ENCODE results near the gene SHPK.

Gene SHPK

DNA sequence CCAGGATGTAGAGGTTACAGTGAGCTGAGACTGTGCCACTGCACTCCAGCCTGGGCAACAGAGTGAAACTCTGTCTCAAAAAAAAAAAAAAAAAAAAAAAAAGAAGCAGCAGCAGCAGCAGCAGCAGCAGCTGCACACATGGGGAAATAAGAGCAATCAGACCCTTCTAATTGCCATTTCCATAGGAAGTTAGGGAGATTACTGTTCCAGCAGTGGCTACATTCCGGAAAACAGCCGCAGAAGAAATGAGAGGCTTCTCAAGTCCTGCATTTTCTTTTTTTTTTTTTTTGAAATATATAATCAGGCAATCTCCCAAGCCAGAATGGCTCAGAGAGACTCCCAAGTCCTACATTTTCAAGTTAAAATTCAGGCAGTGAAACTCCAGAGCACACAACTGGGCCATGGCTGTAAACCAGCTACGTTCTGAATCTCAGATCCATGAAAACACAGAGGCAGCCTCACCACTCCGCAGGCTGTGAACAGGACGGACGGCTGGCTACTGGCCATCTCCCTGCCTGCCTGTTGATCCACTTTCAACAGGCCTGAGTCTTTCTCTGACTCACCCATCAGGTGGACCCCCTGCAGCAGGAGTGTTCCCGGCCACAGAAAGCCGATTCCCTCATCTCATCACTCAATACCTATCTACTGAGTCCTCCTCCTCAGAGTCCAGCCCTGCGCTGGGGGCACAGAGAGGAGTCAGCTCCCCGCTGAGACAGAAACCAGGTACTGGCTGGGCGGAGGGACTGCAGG, 41.8 kb downstream of the SHPK start:
- no peak overlapping the region for H3K9ac ChIP-seq (ENCODE audit: low read length)
- H3K9me3 ChIP-seq (replicated peaks; ENCODE audit: insufficient read depth, low read length): no peaks in the 10 kb centered on the region
- DNase-seq: no peak
- no peak overlapping the region for H3K4me3 ChIP-seq (ENCODE audit: low read length)
- no peaks in the 10 kb centered on the region for H3K4me1 ChIP-seq (ENCODE audit: low read length)
- H3K27me3 ChIP-seq (replicated peaks; ENCODE audit: insufficient read depth, low read length): no peaks in the 10 kb centered on the region
- no peak overlapping the region for H3K27ac ChIP-seq (ENCODE audit: low read length)
- H2AFZ ChIP-seq (ENCODE audit: low read length): no peak overlapping the region
- H3K9me2 ChIP-seq (replicated peaks; ENCODE audit: insufficient read depth, low read length): no peaks in the 10 kb centered on the region
- no peaks in the 10 kb centered on the region for H4K20me1 ChIP-seq (ENCODE audit: insufficient read depth, low read length)
- H3K4me2 ChIP-seq (ENCODE audit: low read depth, low read length): no peak overlapping the region
- no peak for TF ChIP-seq EZH2phosphoT487 (IDR thresholded peaks at IDR 0.05; ENCODE audit: low read length)
- no peak for TF ChIP-seq EZH2 (optimal IDR thresholded peaks at IDR 0.05; ENCODE audit: low read depth, low read length)
- TF ChIP-seq, protein P1, sequence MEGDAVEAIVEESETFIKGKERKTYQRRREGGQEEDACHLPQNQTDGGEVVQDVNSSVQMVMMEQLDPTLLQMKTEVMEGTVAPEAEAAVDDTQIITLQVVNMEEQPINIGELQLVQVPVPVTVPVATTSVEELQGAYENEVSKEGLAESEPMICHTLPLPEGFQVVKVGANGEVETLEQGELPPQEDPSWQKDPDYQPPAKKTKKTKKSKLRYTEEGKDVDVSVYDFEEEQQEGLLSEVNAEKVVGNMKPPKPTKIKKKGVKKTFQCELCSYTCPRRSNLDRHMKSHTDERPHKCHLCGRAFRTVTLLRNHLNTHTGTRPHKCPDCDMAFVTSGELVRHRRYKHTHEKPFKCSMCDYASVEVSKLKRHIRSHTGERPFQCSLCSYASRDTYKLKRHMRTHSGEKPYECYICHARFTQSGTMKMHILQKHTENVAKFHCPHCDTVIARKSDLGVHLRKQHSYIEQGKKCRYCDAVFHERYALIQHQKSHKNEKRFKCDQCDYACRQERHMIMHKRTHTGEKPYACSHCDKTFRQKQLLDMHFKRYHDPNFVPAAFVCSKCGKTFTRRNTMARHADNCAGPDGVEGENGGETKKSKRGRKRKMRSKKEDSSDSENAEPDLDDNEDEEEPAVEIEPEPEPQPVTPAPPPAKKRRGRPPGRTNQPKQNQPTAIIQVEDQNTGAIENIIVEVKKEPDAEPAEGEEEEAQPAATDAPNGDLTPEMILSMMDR (IDR thresholded peaks at IDR 0.05; ENCODE audit: low read length): no peak
- no peaks in the 10 kb centered on the region for H3K36me3 ChIP-seq (replicated peaks; ENCODE audit: insufficient read depth, low read length)
- no peaks in the 10 kb centered on the region for H3F3A ChIP-seq (ENCODE audit: insufficient read depth, low read length)
- no peaks in the 10 kb centered on the region for H3K79me2 ChIP-seq (ENCODE audit: low read length)

DNA sequence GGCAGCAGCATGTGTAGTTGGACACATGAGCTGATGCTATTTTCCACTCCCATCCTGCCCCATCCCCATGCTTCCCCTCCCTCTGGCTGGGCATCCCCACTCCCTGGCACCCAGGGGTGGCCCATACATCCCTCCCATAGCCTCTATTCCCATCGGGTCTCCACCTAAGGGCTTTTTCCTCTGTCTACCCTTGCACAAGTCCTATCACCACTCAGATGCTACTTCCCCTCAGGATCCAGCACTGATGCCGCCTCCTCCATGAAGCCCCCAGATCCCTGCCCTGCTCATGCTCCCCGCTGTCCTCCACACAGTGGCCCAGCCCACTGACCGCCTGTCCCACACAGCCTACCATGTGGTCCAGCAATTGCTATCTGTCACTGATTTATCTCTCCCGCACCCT, 42.7 kb downstream of the SHPK start:
- TF ChIP-seq, protein P1 (IDR thresholded peaks at IDR 0.05; ENCODE audit: low read length): no peak
- TF ChIP-seq EZH2 (optimal IDR thresholded peaks at IDR 0.05; ENCODE audit: low read depth, low read length): no peak
- no peak for TF ChIP-seq EZH2phosphoT487 (IDR thresholded peaks at IDR 0.05; ENCODE audit: low read length)
- H3K79me2 ChIP-seq (ENCODE audit: low read length): no peaks in the 10 kb centered on the region
- no peak overlapping the region for H3K4me2 ChIP-seq (ENCODE audit: low read depth, low read length)
- no peak overlapping the region for H2AFZ ChIP-seq (ENCODE audit: low read length)
- no peaks in the 10 kb centered on the region for H3K36me3 ChIP-seq (replicated peaks; ENCODE audit: insufficient read depth, low read length)
- H3K27ac ChIP-seq (ENCODE audit: low read length): no peak overlapping the region
- no peak overlapping the region for H3K9ac ChIP-seq (ENCODE audit: low read length)
- no peak for DNase-seq
- H3F3A ChIP-seq (ENCODE audit: insufficient read depth, low read length): no peaks in the 10 kb centered on the region
- no peaks in the 10 kb centered on the region for H3K9me3 ChIP-seq (replicated peaks; ENCODE audit: insufficient read depth, low read length)
- H3K4me3 ChIP-seq (ENCODE audit: low read length): no peak overlapping the region
- no peaks in the 10 kb centered on the region for H4K20me1 ChIP-seq (ENCODE audit: insufficient read depth, low read length)
- H3K27me3 ChIP-seq (replicated peaks; ENCODE audit: insufficient read depth, low read length): no peaks in the 10 kb centered on the region
- H3K4me1 ChIP-seq (ENCODE audit: low read length): no peaks in the 10 kb centered on the region
- no peaks in the 10 kb centered on the region for H3K9me2 ChIP-seq (replicated peaks; ENCODE audit: insufficient read depth, low read length)

DNA sequence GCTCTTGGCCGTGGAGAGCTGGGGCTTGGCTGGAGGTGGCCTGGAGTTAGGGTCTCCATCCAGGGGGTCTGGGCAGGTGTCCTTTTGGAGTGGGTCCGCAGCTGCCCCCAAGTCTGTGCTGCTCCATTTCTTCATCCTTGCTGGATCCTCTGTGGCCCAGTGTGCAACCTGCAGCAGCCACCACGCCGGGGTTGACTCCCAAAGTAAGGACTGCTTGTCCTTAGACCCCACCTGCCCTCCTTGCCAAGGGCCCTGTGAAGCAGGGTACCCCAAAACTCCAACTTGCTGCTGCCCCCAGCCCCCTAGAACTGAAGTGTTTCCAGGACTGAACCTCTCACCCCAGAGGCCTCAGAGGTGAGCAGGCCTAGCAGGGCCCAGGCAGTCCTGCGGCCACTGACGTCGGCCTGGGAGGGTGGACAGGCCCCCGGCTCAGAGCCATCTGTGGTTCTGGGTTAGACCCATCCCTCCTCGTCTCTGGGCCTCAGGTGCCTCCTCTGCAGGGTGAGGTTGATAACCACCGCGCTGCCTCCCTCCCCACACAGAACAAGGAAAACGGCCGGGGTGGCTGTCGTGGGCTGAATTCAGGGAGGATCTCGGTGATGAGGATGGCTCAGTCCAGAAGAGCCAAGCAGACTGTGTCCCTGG, 43.7 kb downstream of the SHPK start:
- no peaks in the 10 kb centered on the region for H3K4me1 ChIP-seq (ENCODE audit: low read length)
- no peak overlapping the region for H3K27ac ChIP-seq (ENCODE audit: low read length)
- H3F3A ChIP-seq (ENCODE audit: insufficient read depth, low read length): no peaks in the 10 kb centered on the region
- no peaks in the 10 kb centered on the region for H4K20me1 ChIP-seq (ENCODE audit: insufficient read depth, low read length)
- no peak overlapping the region for H3K4me3 ChIP-seq (ENCODE audit: low read length)
- H3K36me3 ChIP-seq (replicated peaks; ENCODE audit: insufficient read depth, low read length): no peaks in the 10 kb centered on the region
- H2AFZ ChIP-seq (ENCODE audit: low read length): no peak overlapping the region
- no peaks in the 10 kb centered on the region for H3K79me2 ChIP-seq (ENCODE audit: low read length)
- H3K9ac ChIP-seq (ENCODE audit: low read length): no peak overlapping the region
- H3K4me2 ChIP-seq (ENCODE audit: low read depth, low read length): no peak overlapping the region
- H3K27me3 ChIP-seq (replicated peaks; ENCODE audit: insufficient read depth, low read length): no peaks in the 10 kb centered on the region
- DNase-seq: no peak
- H3K9me3 ChIP-seq (replicated peaks; ENCODE audit: insufficient read depth, low read length): no peaks in the 10 kb centered on the region
- no peak for TF ChIP-seq EZH2 (optimal IDR thresholded peaks at IDR 0.05; ENCODE audit: low read depth, low read length)
- H3K9me2 ChIP-seq (replicated peaks; ENCODE audit: insufficient read depth, low read length): no peaks in the 10 kb centered on the region

DNA sequence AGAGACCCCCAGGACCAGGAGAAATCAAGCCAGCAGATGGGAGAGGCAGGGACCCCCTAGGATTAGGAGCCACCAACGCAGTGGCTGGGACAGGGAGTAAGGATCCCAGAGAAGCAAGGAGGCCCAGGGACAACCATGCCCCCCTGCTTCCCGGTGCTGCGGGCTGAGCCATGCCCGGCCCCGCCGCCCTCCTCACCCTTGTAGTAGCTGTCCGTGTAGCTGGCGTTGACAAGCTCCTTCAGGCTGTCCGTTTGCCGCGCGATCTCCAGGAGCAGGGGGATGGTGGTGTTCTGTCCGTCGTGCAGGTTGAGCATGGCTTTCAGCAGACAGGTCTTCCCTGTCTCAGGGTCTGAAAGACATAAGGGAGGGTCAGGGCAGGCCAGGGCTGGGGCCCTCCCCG, 45.3 kb downstream of the SHPK start:
- no peaks in the 10 kb centered on the region for H3K27me3 ChIP-seq (replicated peaks; ENCODE audit: insufficient read depth, low read length)
- no peak overlapping the region for H3K4me3 ChIP-seq (ENCODE audit: low read length)
- no peak overlapping the region for H3K27ac ChIP-seq (ENCODE audit: low read length)
- no peaks in the 10 kb centered on the region for H3K4me1 ChIP-seq (ENCODE audit: low read length)
- H3K9me3 ChIP-seq (replicated peaks; ENCODE audit: insufficient read depth, low read length): no peaks in the 10 kb centered on the region
- no peaks in the 10 kb centered on the region for H3F3A ChIP-seq (ENCODE audit: insufficient read depth, low read length)
- H3K9ac ChIP-seq (ENCODE audit: low read length): no peak overlapping the region
- H2AFZ ChIP-seq (ENCODE audit: low read length): no peak overlapping the region
- no peaks in the 10 kb centered on the region for H3K36me3 ChIP-seq (replicated peaks; ENCODE audit: insufficient read depth, low read length)
- no peaks in the 10 kb centered on the region for H3K9me2 ChIP-seq (replicated peaks; ENCODE audit: insufficient read depth, low read length)
- DNase-seq: no peak
- no peak overlapping the region for H3K4me2 ChIP-seq (ENCODE audit: low read depth, low read length)
- H3K79me2 ChIP-seq (ENCODE audit: low read length): no peaks in the 10 kb centered on the region
- H4K20me1 ChIP-seq (ENCODE audit: insufficient read depth, low read length): no peaks in the 10 kb centered on the region
- TF ChIP-seq EZH2 (optimal IDR thresholded peaks at IDR 0.05; ENCODE audit: low read depth, low read length): no peak
- TF ChIP-seq, protein P1 (IDR thresholded peaks at IDR 0.05; ENCODE audit: low read length): no peak
- no peak for TF ChIP-seq EZH2phosphoT487 (IDR thresholded peaks at IDR 0.05; ENCODE audit: low read length)

Measured in MM.1S (cell line).